ENCODE data around the gene HMGB3.
"Not testable (repeated sequence)": the region's sequence is repeated elsewhere in the genome, so short reads cannot be mapped to it uniquely, and the experiment has no call there.

HMGB3 gene

GRCh38 chrX:150980186-150980585 is 2.9 kb upstream of the HMGB3 start:
- Histone ChIP-seq H3K4me3 (ENCODE audit: low read length) (no peak overlapping the region), H3K9ac (ENCODE audit: low read depth, low read length) (no peak overlapping the region), H3K9me3 (ENCODE audit: insufficient read depth, low read depth, low read length) (no peaks in the 10 kb centered on the region), H3K36me3 (ENCODE audit: insufficient read depth, low read length) (peaks cover 3% of the 10 kb centered on the region; the same call in 1 of the 2 replicates), H3K27ac (ENCODE audit: low read depth, low read length) (no peak overlapping the region), H3K4me1 (ENCODE audit: insufficient read depth, low read length) (no peaks in the 10 kb centered on the region), H3K27me3 (ENCODE audit: insufficient read depth, low read length) (peaks cover 9% of the 10 kb centered on the region; the same call in 1 of the 2 replicates)
- WGBS = 98% methylated on average over 5 of the region's 5 CpGs

GRCh38 chrX:150980711-150981110 is 2.4 kb upstream of the HMGB3 start:
- Histone ChIP-seq H3K4me3 (ENCODE audit: low read length) (no peak overlapping the region), H3K27me3 (ENCODE audit: insufficient read depth, low read length) (peaks cover 9% of the 10 kb centered on the region; the same call in 1 of the 2 replicates), H3K9me3 (ENCODE audit: insufficient read depth, low read depth, low read length) (no peaks in the 10 kb centered on the region), H3K4me1 (ENCODE audit: insufficient read depth, low read length) (no peaks in the 10 kb centered on the region), H3K27ac (ENCODE audit: low read depth, low read length) (no peak overlapping the region), H3K36me3 (ENCODE audit: insufficient read depth, low read length) (peaks cover 8% of the 10 kb centered on the region), H3K9ac (ENCODE audit: low read depth, low read length) (no peak overlapping the region)
- WGBS = 96% methylated on average over 4 of the region's 4 CpGs

GRCh38 chrX:150982235-150982787 is 824 bp upstream of the HMGB3 start:
- peak overlapping the region; percentile 84 for H3K9ac ChIP-seq (ENCODE audit: low read depth, low read length)
- H3K4me1 ChIP-seq (ENCODE audit: insufficient read depth, low read length) = no peaks in the 10 kb centered on the region
- WGBS = 26% methylated on average over 18 of the region's 20 CpGs
- no peaks in the 10 kb centered on the region for H3K9me3 ChIP-seq (ENCODE audit: insufficient read depth, low read depth, low read length)
- H3K36me3 ChIP-seq (ENCODE audit: insufficient read depth, low read length) = peaks cover 23% of the 10 kb centered on the region
- peak overlapping the region; percentile 69; the same call in 1 of the 2 replicates for H3K27ac ChIP-seq (ENCODE audit: low read depth, low read length)
- peak overlapping the region; percentile 69 for H3K4me3 ChIP-seq (ENCODE audit: low read length)
- peaks cover 9% of the 10 kb centered on the region; the same call in 1 of the 2 replicates for H3K27me3 ChIP-seq (ENCODE audit: insufficient read depth, low read length)

GRCh38 chrX:150983521-150984168 is 510 bp downstream of the HMGB3 start:
- Histone ChIP-seq H3K9ac (ENCODE audit: low read depth, low read length) (peak overlapping the region; percentile 86), H3K4me1 (ENCODE audit: insufficient read depth, low read length) (no peaks in the 10 kb centered on the region), H3K4me3 (ENCODE audit: low read length) (peak overlapping the region; percentile 74), H3K36me3 (ENCODE audit: insufficient read depth, low read length) (peaks cover 36% of the 10 kb centered on the region), H3K27ac (ENCODE audit: low read depth, low read length) (peak overlapping the region; percentile 95; the same call in 1 of the 2 replicates), H3K9me3 (ENCODE audit: insufficient read depth, low read depth, low read length) (no peaks in the 10 kb centered on the region), H3K27me3 (ENCODE audit: insufficient read depth, low read length) (peaks cover 9% of the 10 kb centered on the region; the same call in 1 of the 2 replicates)
- under 1% methylated on average over 94 of the region's 96 CpGs for WGBS

- H3K4me1 ChIP-seq (ENCODE audit: insufficient read depth, low read length) = no peaks in the 10 kb centered on the region
- peak overlapping the region; percentile 73 for H3K9ac ChIP-seq (ENCODE audit: low read depth, low read length)
- H3K9me3 ChIP-seq (ENCODE audit: insufficient read depth, low read depth, low read length) = no peaks in the 10 kb centered on the region
- peak overlapping the region; percentile 74 for H3K4me3 ChIP-seq (ENCODE audit: low read length)
- H3K36me3 ChIP-seq (ENCODE audit: insufficient read depth, low read length) = peaks cover 39% of the 10 kb centered on the region
- no peak overlapping the region for H3K27ac ChIP-seq (ENCODE audit: low read depth, low read length)
- peaks cover 9% of the 10 kb centered on the region; the same call in 1 of the 2 replicates for H3K27me3 ChIP-seq (ENCODE audit: insufficient read depth, low read length)
- under 1% methylated on average over 93 of the region's 93 CpGs for WGBS
These were observed 1.2 kb downstream of the HMGB3 start for GRCh38 chrX:150984169-150984824.

GRCh38 chrX:150987687-150988086 is 4.6 kb downstream of the HMGB3 start:
- H3K4me3 ChIP-seq (ENCODE audit: low read length); H3K4me1 ChIP-seq (ENCODE audit: insufficient read depth, low read length); H3K9ac ChIP-seq (ENCODE audit: low read depth, low read length); H3K27ac ChIP-seq (ENCODE audit: low read depth, low read length); H3K27me3 ChIP-seq (ENCODE audit: insufficient read depth, low read length); H3K9me3 ChIP-seq (ENCODE audit: insufficient read depth, low read depth, low read length): not testable (repeated sequence)
- H3K36me3 ChIP-seq (ENCODE audit: insufficient read depth, low read length) = peaks cover 39% of the 10 kb centered on the region
- 91% methylated on average over 4 of the region's 6 CpGs for WGBS

GRCh38 chrX:150989420-150989819 is 6.3 kb downstream of the HMGB3 start:
- H3K27me3 ChIP-seq (ENCODE audit: insufficient read depth, low read length) = no peaks in the 10 kb centered on the region
- H3K4me3 ChIP-seq (ENCODE audit: low read length) = no peak overlapping the region
- H3K4me1 ChIP-seq (ENCODE audit: insufficient read depth, low read length) = no peaks in the 10 kb centered on the region
- WGBS = 94% methylated on average over 2 of the region's 2 CpGs
- H3K9ac ChIP-seq (ENCODE audit: low read depth, low read length) = no peak overlapping the region
- H3K27ac ChIP-seq (ENCODE audit: low read depth, low read length) = no peak overlapping the region
- no peaks in the 10 kb centered on the region for H3K9me3 ChIP-seq (ENCODE audit: insufficient read depth, low read depth, low read length)
- peaks cover 39% of the 10 kb centered on the region for H3K36me3 ChIP-seq (ENCODE audit: insufficient read depth, low read length)

GRCh38 chrX:150990910-150991309 is 7.8 kb downstream of the HMGB3 start:
- H3K27ac ChIP-seq (ENCODE audit: low read depth, low read length) = no peak overlapping the region
- no peaks in the 10 kb centered on the region for H3K4me1 ChIP-seq (ENCODE audit: insufficient read depth, low read length)
- H3K4me3 ChIP-seq (ENCODE audit: low read length) = no peak overlapping the region
- 55% methylated on average over 5 of the region's 5 CpGs for WGBS
- H3K9ac ChIP-seq (ENCODE audit: low read depth, low read length) = no peak overlapping the region
- no peaks in the 10 kb centered on the region for H3K27me3 ChIP-seq (ENCODE audit: insufficient read depth, low read length)
- peaks cover 29% of the 10 kb centered on the region for H3K36me3 ChIP-seq (ENCODE audit: insufficient read depth, low read length)
- no peaks in the 10 kb centered on the region for H3K9me3 ChIP-seq (ENCODE audit: insufficient read depth, low read depth, low read length)

- no peak overlapping the region for H3K9ac ChIP-seq (ENCODE audit: low read depth, low read length)
- H3K27ac ChIP-seq (ENCODE audit: low read depth, low read length) = no peak overlapping the region
- H3K36me3 ChIP-seq (ENCODE audit: insufficient read depth, low read length) = no peaks in the 10 kb centered on the region
- H3K4me3 ChIP-seq (ENCODE audit: low read length) = no peak overlapping the region
- no peaks in the 10 kb centered on the region for H3K9me3 ChIP-seq (ENCODE audit: insufficient read depth, low read depth, low read length)
- H3K27me3 ChIP-seq (ENCODE audit: insufficient read depth, low read length) = no peaks in the 10 kb centered on the region
- WGBS = 94% methylated on average over 3 of the region's 5 CpGs
- no peaks in the 10 kb centered on the region for H3K4me1 ChIP-seq (ENCODE audit: insufficient read depth, low read length)
These were observed 17.8 kb downstream of the HMGB3 start for GRCh38 chrX:151000861-151001331.

GRCh38 chrX:151004085-151004484 is 20.9 kb downstream of the HMGB3 start:
- H3K27me3 ChIP-seq (ENCODE audit: insufficient read depth, low read length) = no peaks in the 10 kb centered on the region
- WGBS = 86% methylated on average over 1 of the region's 1 CpG
- H3K4me3 ChIP-seq (ENCODE audit: low read length) = no peak overlapping the region
- H3K9ac ChIP-seq (ENCODE audit: low read depth, low read length) = no peak overlapping the region
- no peak overlapping the region for H3K27ac ChIP-seq (ENCODE audit: low read depth, low read length)
- H3K9me3 ChIP-seq (ENCODE audit: insufficient read depth, low read depth, low read length) = no peaks in the 10 kb centered on the region
- H3K4me1 ChIP-seq (ENCODE audit: insufficient read depth, low read length) = no peaks in the 10 kb centered on the region
- no peaks in the 10 kb centered on the region for H3K36me3 ChIP-seq (ENCODE audit: insufficient read depth, low read length)

GRCh38 chrX:151006410-151007109 is 23.4 kb downstream of the HMGB3 start:
- Histone ChIP-seq H3K36me3 (ENCODE audit: insufficient read depth, low read length) (no peaks in the 10 kb centered on the region), H3K27ac (ENCODE audit: low read depth, low read length) (no peak overlapping the region), H3K4me3 (ENCODE audit: low read length) (no peak overlapping the region), H3K9ac (ENCODE audit: low read depth, low read length) (no peak overlapping the region), H3K4me1 (ENCODE audit: insufficient read depth, low read length) (no peaks in the 10 kb centered on the region), H3K9me3 (ENCODE audit: insufficient read depth, low read depth, low read length) (no peaks in the 10 kb centered on the region), H3K27me3 (ENCODE audit: insufficient read depth, low read length) (no peaks in the 10 kb centered on the region)
- WGBS = 91% methylated on average over 3 of the region's 4 CpGs
